Measurements from ENCODE around the gene ELOVL1.
"Not testable (repeated sequence)": the region's sequence is repeated elsewhere in the genome, so short reads cannot be mapped to it uniquely, and the experiment has no call there.

The ELOVL1 gene
- total RNA-seq = 19.3 to 64.7 reads per million in 2 donors

DNA sequence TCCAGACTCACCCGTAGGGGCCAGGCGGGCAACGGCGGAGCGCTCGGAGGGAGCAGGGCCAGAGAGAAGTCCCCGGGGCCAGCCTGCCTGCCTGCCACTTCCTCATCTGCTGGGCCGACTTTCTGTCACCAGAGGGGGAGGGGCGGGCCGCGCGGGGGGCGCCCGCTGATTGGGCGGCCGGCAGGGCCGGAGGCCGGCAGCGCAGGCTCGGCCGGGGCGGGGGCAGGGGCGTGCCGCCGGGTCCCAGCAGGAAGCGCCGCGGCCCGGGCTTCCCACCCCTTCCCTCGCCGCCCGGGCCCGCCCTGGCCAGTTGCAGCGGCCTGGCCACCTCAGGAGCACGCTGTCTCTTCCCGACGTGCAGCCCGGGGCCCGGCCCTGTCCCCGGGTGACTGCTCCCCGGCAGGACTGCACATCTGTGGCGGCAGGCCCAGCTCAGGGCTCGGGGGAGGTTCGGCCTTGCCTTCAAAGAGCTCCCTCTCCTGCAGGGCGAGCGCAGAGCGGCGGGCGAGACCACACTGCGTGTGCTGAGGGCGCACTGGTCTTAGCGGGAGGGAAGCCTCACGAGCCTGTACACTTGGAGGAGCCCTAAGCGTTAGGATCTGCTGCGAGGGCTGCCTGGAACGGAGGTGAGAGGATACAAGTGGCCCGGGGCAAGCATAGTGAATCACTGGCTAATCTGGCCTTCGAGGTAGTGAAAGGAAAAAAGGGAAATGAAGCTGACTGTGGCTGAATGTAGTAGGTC is at the start of gene ELOVL1:
Gene ELOVL1 (minus strand): TSS at position 108 of the 742 bp plus-strand sequence. CDS start 2,402 bp downstream, outside the sequence.
- peak; percentile 75 for DNase-seq

DNA sequence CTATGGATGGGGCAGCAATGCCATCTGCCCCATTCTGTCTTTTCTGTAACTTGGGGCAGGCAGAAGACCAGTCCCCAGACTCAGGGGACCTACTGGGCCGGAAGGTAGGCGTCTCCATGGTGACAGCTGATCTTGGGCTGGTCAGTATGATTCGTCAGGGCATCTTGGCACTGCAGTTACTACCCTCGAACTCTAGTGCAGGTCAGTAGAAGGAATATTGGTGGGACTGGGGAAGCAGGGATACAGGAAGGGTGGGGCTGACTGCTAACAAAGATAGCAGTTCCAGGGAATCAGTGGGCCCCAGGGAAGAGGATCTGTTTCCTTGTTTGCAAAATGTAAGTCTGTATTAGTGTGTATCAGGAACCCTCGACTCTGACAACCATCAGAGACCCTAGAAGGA is 48.1 kb upstream of the ELOVL1 start:
- no peak for DNase-seq

GRCh38 chr1:43414634-43415223 is 46.9 kb upstream of the ELOVL1 start:
- DNase-seq = peak; percentile 42

GRCh38 chr1:43413426-43413825 is 45.6 kb upstream of the ELOVL1 start:
- DNase-seq = not testable (repeated sequence)

DNA sequence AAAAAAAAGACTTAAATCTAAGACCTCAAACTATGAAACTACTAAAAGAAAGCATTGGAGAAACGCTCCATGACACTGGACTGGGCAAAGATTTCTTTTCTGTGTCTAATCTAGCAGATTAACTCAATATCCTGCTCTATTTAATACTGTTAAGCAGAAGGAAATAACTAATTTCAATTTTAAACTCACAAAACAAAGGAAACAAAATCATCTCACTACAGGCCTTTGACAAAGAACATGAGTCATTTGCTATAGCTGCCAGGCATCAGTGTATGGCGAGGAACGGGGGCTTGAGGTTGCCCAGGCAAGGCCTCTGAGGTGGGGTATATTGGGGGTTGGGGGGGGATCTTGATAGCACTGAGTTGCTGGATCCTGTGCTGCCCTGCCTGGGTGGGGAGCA is 42.8 kb upstream of the ELOVL1 start:
- no peak for DNase-seq

DNA sequence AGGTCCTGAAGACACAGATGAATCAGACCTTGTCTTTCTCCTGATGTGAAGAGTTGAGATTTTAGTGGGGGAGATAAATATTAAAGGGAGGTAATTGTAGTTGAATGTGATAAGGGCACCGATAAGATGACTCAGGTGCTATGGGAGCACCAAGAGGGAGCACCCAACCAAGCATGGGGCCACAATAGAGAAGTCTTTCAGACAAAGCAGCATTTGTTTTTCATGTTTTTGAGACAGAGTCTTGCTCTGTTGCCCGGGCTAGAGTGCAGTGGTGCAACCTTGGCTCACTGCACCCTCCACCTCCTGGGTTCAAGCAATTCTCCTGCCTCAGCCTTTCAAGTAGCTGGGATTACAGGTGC is 38.0 kb upstream of the ELOVL1 start:
- no peak for DNase-seq

DNA sequence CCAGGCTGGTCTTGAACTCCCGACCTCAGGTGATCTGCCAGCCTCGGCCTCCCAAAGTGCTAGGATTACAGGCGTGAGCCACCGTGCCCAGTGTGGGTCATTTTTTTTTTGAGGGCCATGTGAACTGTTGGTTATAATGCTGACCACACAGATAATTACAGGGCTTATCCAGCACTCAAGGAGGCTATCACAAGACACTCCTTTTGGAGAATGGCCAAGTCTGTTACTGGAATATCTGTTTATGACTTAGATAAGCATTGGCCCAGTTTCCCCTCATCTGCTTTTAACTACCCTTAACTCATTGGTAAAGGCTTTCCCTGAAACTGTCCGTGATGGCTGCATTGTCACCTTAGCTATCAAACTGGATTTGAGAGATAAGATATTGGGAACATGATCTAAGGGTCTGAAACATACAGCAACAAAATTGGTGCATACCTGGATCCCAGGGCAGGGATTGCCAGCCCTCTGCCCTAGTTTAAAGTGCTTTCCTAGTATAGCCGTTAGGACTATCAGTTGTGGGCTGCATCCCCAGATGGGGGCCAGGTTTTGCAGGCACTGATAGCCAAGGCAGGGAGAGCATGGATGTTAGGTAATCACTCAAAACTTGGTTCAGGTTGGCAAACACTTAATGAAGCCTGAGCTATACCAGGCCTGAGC is 37.5 kb upstream of the ELOVL1 start:
- DNase-seq = no peak

DNA sequence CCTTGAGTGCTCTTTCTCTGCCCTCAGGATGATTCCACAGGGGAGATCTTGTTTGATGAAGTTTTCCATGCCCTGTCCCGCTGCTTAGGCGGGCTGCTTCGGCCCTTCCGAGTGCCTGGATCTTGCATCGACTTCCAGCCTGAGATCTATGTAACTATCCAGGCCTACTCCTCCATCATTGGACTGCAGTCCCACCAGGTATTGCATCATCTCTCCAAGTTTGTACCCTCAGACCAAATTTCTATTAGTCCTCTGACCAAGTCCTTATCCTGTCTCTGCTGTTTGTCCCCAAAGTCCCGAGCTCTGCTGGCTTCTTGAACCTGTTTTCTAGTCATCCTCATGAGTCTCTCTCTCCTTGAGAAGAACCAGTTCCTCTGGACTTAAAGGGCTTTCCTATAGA is 36.5 kb upstream of the ELOVL1 start:
- DNase-seq = no peak

GRCh38 chr1:43402089-43402865 is 34.5 kb upstream of the ELOVL1 start:
- DNase-seq = no peak

- not testable (repeated sequence) for DNase-seq
Observed at GRCh38 chr1:43400441-43400840, 32.6 kb upstream of the ELOVL1 start.

DNA sequence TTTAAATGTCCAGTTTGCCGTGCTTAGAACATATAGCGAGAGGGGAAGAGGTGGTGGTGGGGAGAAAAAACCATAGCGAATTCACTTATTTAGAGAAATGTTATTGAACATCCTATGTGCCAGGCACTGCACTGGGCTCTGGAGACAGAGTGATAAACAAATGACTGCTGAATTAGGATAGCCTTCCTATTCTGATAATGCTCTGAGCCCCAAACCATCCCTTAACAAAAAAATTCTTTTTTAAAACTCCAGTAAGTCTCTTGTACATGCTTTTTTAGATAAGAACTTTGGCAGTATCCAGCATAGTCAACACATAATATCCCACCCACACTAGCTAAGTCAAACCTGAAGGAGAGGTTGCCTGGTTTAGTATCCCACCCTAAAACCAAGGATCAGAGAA is 30.4 kb upstream of the ELOVL1 start:
- DNase-seq = no peak

DNA sequence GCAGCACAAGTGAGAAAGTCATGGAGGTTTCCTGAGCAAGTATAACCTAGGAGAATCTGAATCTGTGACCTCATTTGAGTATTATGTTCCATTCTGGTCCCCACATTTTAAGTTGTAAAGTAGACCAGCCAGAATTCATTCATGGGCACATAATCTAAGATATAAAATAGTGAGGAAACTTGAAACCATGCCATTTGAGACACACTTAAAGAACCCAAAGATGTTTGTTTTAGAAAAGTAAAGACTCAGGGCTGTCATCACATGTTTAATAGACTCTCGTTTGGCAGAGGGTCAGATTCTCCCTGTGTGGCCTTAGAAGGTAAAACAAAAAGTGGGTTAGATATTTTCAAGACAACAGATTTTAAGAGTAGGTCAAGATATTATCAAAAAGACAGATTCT is 28.2 kb upstream of the ELOVL1 start:
- no peak for DNase-seq

DNA sequence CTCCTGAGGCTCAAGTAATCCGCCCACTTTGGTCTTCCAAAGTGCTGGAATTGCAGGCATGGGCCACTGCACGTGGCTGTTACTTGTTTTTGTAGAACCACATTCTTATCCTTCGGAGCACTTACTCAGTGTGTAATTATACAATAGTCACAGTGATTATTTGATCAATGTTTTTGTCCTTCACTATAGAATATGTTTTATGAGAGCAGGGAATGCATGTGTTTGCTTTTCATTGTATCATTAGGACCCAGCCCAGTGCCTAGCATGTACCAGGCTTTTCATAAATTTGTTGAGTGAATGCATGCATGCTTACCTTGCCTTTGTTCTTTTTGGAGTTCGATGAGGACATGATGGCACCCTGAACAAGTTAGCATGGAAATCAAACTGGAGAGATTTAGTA is 27.7 kb upstream of the ELOVL1 start:
- no peak for DNase-seq

- DNase-seq = no peak
Observed at GRCh38 chr1:43392702-43393101, 24.9 kb upstream of the ELOVL1 start.

GRCh38 chr1:43389326-43390313 is 21.8 kb upstream of the ELOVL1 start, which contains the start of the genes MED8 and SZT2:
Gene MED8 (minus strand): TSS chr1:43389800. CDS start chr1:43389764, 36 bp downstream.
Gene SZT2 (plus strand): TSS chr1:43389899. CDS start chr1:43389969, 70 bp downstream.
- peak; percentile 87 for DNase-seq

- DNase-seq = no peak
Observed at GRCh38 chr1:43388613-43389012, 20.8 kb upstream of the ELOVL1 start.

DNA sequence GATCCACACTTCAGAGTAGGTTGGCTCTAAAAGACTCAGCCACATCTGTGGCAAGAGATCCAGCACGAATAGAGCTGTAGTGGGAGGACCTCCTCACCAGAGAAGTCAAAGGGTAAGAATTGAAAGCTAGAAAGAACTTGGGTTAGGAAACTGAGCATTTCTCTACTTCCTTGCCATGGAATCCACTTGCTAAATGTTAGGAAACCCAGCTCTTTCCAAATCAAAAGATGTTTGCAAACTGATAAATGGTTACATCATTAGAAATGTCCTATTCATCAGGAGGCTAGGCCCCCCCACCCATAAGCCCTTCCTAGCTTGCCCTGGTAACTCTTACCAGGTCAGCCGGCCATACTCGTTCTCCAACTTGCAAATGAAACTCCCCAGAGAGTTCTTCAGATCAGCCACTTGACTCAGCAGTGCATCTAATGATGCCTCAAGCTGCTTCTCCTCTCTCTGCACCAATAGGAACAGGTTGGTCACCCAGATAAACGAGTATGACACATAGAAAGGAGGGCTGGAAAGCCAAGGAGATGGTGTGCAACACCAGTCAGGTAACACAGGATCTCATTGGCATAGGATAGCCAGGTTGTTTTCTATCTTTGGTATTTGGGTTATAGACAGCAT is 20.3 kb upstream of the ELOVL1 start:
- DNase-seq = no peak

- no peak for DNase-seq
Observed at GRCh38 chr1:43386676-43387075, 18.9 kb upstream of the ELOVL1 start.

- no peak for DNase-seq
Observed at GRCh38 chr1:43383449-43383848, 15.6 kb upstream of the ELOVL1 start.

DNA sequence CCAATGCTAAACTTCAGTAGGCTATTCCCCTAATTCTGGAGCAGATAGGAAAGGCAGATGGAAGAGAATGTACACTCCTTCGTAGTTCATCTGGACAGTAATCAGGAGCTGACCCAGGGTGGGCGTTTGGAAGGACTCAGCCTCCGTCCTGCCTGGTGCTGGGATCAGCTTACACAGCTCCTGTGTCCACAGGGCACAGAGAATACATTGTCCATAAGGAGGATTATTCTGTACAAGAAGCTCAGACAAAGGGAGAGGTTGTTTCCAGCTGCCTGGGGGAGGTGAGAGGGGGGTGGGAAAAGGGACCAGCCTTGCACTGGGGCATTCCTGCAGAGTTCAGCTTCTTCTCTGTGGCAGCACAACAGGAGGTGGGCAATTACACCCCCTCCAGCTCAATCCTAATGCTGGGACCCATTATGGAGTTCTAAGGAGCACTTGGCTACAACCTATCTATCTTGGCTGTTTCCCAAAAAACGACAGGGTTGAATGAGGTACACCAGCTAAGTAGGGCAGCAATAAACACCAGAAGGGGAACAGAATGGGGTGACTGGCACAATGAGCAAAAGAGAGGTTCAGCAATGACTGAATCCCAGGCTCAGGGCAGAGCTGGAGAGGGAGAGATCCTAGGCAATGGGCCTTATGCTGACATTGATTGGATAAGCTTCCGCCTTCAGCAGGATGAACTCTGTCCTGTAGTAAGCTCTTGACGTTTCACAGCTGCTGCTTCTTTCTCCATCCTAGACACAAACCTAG is 14.4 kb upstream of the ELOVL1 start:
- DNase-seq = no peak

DNA sequence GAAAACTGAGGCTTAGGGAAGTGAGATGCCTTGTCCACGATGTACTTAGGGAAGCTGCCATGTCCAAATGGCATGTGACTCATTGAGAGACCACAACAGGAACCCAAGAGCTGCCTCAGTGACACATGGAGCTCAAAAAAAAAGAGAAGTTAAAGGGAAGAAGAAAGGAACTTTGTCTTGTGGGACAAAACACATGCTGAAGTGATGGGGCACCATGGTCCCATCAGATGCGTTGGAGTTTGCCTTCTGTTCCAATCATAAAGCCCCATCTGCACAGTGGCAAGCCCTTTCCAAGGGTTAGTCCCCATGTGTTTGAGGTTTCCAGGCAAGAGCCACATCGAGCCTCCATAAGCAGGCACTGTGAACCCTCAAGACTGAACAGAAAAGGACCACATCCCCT is 13.8 kb upstream of the ELOVL1 start:
- DNase-seq = no peak

All from T-helper 9 cell (primary cell).